Panc1 (cell line): ENCODE results near the gene C16orf74. TPM values are rescaled to one million over a fixed set of nuclear protein-coding genes. Genes with fewer than 3 reads are reported as not detected.

Source experiments
- ATAC-seq: fragments of 200-7000 bp; cut with Tn5 transposase; 2 replicates; pipeline ENCODE4 v1.9.1; 2020; ENCODE audit warnings: mild to moderate bottlenecking, moderate library complexity
- BruUV-seq: library from RNA; stranded (reverse); fragments of 400-500 nt; replicated peaks from 2 replicates; lab custom pipeline; 2021; lab: Mats Ljungman, UMichigan
- CTCF ChIA-PET: fragments of 300-600 bp; sonication (Branson Sonifier 250); formaldehyde crosslinking; loops from one replicate; lab custom pipeline; 2022; ENCODE audit warnings: antibody characterized with exemption; lab: Charles Lee
- POLR2A ChIA-PET: fragments of 300-600 bp; sonication (Branson Sonifier 250); formaldehyde crosslinking; loops from one replicate; lab custom pipeline; 2022; ENCODE audit warnings: antibody characterized with exemption; lab: Charles Lee
- DNase-seq: peaks from one replicate; pipeline ENCODE4 v3.0.0-alpha.2; 2010; ENCODE audit warnings: low read depth, low spot score
- H3K27ac ChIP-seq: 2 replicates; pipeline ENCODE4 v1.5.1; 2011; ENCODE audit warnings: mild to moderate bottlenecking, low read length, inconsistent platforms
- H3K27me3 ChIP-seq: fragments of 200-500 bp; sonication (Bioruptor generic); 2 replicates; pipeline ENCODE4 v1.6.0; 2014; ENCODE audit warnings: low read length, inconsistent platforms; ENCODE audit not compliant: control insufficient read depth, insufficient read depth
- H3K36me3 ChIP-seq: fragments of 200-500 bp; sonication (Bioruptor generic); 2 replicates; pipeline ENCODE4 v1.5.1; 2014; ENCODE audit warnings: inconsistent platforms, mild to moderate bottlenecking, low read length, moderate library complexity; ENCODE audit not compliant: control insufficient read depth, insufficient read depth
- H3K4me1 ChIP-seq: 2 replicates; pipeline ENCODE4 v1.5.1; 2011; ENCODE audit warnings: inconsistent platforms, mild to moderate bottlenecking, low read length, moderate library complexity; ENCODE audit not compliant: control insufficient read depth, insufficient read depth
- H3K4me3 ChIP-seq, 2 experiments: 2 replicates each; pipeline ENCODE4 v1.5.1; 2011 to 2012; ENCODE audit warnings: low read depth in 2 of 2, low read length in 2 of 2, mild to moderate bottlenecking in 2 of 2, inconsistent platforms in 1 of 2, moderate library complexity in 1 of 2
- H3K9me3 ChIP-seq: fragments of 200-500 bp; sonication (Bioruptor generic); 2 replicates; pipeline ENCODE4 v1.5.1; 2014; ENCODE audit warnings: low read depth, mild to moderate bottlenecking, inconsistent platforms, low read length, moderate library complexity; ENCODE audit not compliant: control insufficient read depth, insufficient read depth
- POLR2AphosphoS5 ChIP-seq: IDR thresholded peaks from 2 replicates; pipeline ENCODE4 v1.6.1; 2012; ENCODE audit warnings: mild to moderate bottlenecking, low read depth, low read length, moderate library complexity
- SIN3A ChIP-seq: IDR thresholded peaks from 2 replicates; pipeline ENCODE4 v1.6.1; 2012; ENCODE audit warnings: low read depth, mild to moderate bottlenecking, low read length, moderate library complexity, borderline replicate concordance; ENCODE audit not compliant: insufficient read depth
- TCF7L2 ChIP-seq: IDR thresholded peaks from 2 replicates; pipeline ENCODE4 v1.6.1; 2011; ENCODE audit warnings: mild to moderate bottlenecking, low read depth, low read length, inconsistent platforms
- in situ Hi-C: cut with HindIII; loops from 2 replicates; pipeline ENCODE4 v1.10.0; 2016; ENCODE audit warnings: low sequenced_read_pairs, low pct_unique_long_range_greater_than_20kb
- intact Hi-C: fragments of 100-400 bp; cut with micrococcal nuclease; formaldehyde crosslinking; loops from one replicate; pipeline ENCODE4 v1.10.0; 2022; ENCODE audit not compliant: unreplicated experiment
- total RNA-seq: library from RNA; stranded (reverse); gene quantifications from one replicate; pipeline ENCODE4 v1.2.1, GENCODE V29; 2021; ENCODE audit not compliant: unreplicated experiment
- TF ChIP-seq, protein P1 (sequence below): fragments of 450-650 bp; IDR thresholded peaks from 2 replicates; pipeline ENCODE4 v1.5.1; 2017; ENCODE audit warnings: mild to moderate bottlenecking
- TF ChIP-seq, protein P2 (sequence below), 2 experiments: IDR thresholded peaks; 2 replicates each; pipeline ENCODE4 v1.6.1; 2011 to 2012; ENCODE audit warnings: low read depth in 2 of 2, control low read depth in 1 of 2, low read length in 1 of 2, mild to moderate bottlenecking in 1 of 2, moderate library complexity in 1 of 2; ENCODE audit not compliant: insufficient read depth in 1 of 2

C16orf74 gene
- total RNA-seq, 1 experiment from 2014 or later = 1.5 TPM

DNA sequence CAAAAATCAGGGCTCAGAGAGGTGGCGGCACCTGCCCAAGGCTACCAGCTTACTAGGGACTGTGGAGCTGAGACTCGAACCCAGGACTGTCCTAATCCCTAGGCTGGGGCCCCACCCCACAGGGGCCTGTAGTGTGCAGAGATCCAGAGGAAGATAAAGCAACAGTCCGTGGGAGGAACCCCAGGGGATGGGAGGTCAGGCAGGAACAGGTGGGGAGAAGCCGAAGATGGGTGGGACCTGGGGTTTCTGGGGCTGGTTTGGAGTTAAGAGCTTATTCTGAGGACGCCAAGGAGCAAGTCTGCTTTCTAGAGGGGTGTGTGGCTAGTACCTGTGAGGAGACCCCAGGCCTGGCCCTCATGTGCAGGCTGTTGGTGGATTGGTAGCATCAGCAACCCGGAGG, 14.9 kb downstream of the C16orf74 start:
- no peak overlapping the region for H3K4me3 ChIP-seq
- no peaks in the 10 kb centered on the region for H3K4me1 ChIP-seq
- CTCF ChIA-PET = no interaction called here
- intact Hi-C loops (no loop called here), in situ Hi-C loops (no loop called here)
- H3K36me3 ChIP-seq = no peaks in the 10 kb centered on the region
- H3K27ac ChIP-seq = no peak overlapping the region
- TF ChIP-seq POLR2AphosphoS5 (no peak), SIN3A (no peak), TCF7L2 (no peak)
- TF ChIP-seq, protein P1, sequence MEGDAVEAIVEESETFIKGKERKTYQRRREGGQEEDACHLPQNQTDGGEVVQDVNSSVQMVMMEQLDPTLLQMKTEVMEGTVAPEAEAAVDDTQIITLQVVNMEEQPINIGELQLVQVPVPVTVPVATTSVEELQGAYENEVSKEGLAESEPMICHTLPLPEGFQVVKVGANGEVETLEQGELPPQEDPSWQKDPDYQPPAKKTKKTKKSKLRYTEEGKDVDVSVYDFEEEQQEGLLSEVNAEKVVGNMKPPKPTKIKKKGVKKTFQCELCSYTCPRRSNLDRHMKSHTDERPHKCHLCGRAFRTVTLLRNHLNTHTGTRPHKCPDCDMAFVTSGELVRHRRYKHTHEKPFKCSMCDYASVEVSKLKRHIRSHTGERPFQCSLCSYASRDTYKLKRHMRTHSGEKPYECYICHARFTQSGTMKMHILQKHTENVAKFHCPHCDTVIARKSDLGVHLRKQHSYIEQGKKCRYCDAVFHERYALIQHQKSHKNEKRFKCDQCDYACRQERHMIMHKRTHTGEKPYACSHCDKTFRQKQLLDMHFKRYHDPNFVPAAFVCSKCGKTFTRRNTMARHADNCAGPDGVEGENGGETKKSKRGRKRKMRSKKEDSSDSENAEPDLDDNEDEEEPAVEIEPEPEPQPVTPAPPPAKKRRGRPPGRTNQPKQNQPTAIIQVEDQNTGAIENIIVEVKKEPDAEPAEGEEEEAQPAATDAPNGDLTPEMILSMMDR = no peak
- TF ChIP-seq, protein P2, sequence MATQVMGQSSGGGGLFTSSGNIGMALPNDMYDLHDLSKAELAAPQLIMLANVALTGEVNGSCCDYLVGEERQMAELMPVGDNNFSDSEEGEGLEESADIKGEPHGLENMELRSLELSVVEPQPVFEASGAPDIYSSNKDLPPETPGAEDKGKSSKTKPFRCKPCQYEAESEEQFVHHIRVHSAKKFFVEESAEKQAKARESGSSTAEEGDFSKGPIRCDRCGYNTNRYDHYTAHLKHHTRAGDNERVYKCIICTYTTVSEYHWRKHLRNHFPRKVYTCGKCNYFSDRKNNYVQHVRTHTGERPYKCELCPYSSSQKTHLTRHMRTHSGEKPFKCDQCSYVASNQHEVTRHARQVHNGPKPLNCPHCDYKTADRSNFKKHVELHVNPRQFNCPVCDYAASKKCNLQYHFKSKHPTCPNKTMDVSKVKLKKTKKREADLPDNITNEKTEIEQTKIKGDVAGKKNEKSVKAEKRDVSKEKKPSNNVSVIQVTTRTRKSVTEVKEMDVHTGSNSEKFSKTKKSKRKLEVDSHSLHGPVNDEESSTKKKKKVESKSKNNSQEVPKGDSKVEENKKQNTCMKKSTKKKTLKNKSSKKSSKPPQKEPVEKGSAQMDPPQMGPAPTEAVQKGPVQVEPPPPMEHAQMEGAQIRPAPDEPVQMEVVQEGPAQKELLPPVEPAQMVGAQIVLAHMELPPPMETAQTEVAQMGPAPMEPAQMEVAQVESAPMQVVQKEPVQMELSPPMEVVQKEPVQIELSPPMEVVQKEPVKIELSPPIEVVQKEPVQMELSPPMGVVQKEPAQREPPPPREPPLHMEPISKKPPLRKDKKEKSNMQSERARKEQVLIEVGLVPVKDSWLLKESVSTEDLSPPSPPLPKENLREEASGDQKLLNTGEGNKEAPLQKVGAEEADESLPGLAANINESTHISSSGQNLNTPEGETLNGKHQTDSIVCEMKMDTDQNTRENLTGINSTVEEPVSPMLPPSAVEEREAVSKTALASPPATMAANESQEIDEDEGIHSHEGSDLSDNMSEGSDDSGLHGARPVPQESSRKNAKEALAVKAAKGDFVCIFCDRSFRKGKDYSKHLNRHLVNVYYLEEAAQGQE (IDR thresholded peaks at IDR 0.05; ENCODE audit: insufficient read depth in 1 of 2, low read depth in 2 of 2, low read length in 1 of 2) = no peak
- no TSS peak for BruUV-seq
- no peaks in the 10 kb centered on the region for H3K27me3 ChIP-seq
- ATAC-seq (no peak), DNase-seq (no peak)
- POLR2A ChIA-PET = no interaction called here
- H3K9me3 ChIP-seq = no peaks in the 10 kb centered on the region

DNA sequence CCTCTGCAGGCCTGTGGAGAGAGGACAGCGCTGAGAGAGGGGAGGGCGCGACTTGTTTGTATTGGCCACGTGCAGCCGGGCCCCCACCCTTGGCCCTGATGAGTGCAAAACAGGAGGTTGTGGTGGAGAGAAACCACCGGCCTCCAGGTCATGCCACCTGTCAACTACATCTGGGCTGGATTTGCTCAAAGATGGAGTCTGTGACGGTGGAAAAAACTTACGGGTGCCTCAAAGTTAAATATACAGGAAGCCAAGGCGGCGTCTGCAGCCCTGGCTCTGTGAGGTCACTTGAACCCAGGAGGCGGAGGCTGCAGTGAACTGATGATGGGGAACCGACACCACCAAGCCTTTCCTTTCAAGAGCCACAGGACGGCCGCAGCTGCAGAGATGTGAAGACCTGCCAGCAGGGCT, 15.7 kb downstream of the C16orf74 start:
- no TSS peak for BruUV-seq
- Histone ChIP-seq H3K4me3 (no peak overlapping the region), H3K36me3 (no peaks in the 10 kb centered on the region), H3K4me1 (no peaks in the 10 kb centered on the region), H3K27me3 (no peaks in the 10 kb centered on the region), H3K27ac (no peak overlapping the region), H3K9me3 (no peaks in the 10 kb centered on the region)
- CTCF ChIA-PET = no interaction called here
- no peak for DNase-seq
- in situ Hi-C loops = no loop called here
- TF ChIP-seq POLR2AphosphoS5 (no peak), TCF7L2 (no peak), SIN3A (no peak)
- TF ChIP-seq, protein P1 = no peak
- TF ChIP-seq, protein P2 (IDR thresholded peaks at IDR 0.05; ENCODE audit: insufficient read depth in 1 of 2, low read depth in 2 of 2, low read length in 1 of 2) = no peak
- intact Hi-C loops = no loop called here
- POLR2A ChIA-PET = no interaction called here
- ATAC-seq = no peak
